DOHH2 (cell line): ENCODE measurements around the gene EPHB2.

Experiments
- EZH2phosphoT487 ChIP-seq: fragments of 200-600 bp; sonication (generic); IDR thresholded peaks from 2 replicates; pipeline ENCODE4 v1.6.1; 2017; ENCODE audit warnings: borderline replicate concordance, mild to moderate bottlenecking, antibody characterized with exemption, low read length, moderate library complexity, mixed read lengths
- TF ChIP-seq, protein P1 (sequence below): fragments of 200-600 bp; sonication (generic); IDR thresholded peaks from one replicate; pipeline ENCODE4 v1.5.1; 2014; ENCODE audit warnings: antibody characterized with exemption, mild to moderate bottlenecking, low read depth, low read length; ENCODE audit not compliant: poor library complexity, severe bottlenecking

DNA sequence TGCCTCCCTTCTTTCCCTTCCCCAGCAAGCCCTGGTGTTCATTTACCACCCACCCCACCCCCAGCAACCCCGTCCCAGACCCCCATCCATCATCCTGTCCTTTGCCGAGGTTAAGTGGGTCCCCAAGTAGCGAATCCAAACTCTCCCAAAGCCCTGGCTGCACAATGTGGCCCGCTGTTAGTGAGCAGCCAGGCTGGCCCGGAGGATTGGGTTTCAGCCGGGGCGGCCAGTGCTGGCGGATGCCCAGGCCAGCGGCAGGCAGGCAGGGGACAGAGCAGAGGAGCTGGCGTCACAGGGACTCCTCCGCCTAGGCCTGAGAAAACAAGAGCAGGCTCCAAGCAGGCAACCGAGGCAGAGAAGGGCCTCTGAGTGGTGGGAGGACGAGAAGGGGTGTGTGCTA, 61.4 kb downstream of the EPHB2 start:
- TF ChIP-seq, protein P1, sequence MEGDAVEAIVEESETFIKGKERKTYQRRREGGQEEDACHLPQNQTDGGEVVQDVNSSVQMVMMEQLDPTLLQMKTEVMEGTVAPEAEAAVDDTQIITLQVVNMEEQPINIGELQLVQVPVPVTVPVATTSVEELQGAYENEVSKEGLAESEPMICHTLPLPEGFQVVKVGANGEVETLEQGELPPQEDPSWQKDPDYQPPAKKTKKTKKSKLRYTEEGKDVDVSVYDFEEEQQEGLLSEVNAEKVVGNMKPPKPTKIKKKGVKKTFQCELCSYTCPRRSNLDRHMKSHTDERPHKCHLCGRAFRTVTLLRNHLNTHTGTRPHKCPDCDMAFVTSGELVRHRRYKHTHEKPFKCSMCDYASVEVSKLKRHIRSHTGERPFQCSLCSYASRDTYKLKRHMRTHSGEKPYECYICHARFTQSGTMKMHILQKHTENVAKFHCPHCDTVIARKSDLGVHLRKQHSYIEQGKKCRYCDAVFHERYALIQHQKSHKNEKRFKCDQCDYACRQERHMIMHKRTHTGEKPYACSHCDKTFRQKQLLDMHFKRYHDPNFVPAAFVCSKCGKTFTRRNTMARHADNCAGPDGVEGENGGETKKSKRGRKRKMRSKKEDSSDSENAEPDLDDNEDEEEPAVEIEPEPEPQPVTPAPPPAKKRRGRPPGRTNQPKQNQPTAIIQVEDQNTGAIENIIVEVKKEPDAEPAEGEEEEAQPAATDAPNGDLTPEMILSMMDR = no peak
- no peak for TF ChIP-seq EZH2phosphoT487
